Activated CD8-positive, alpha-beta memory T cell treated with anti-CD3 and anti-CD28 coated beads for 4 hours (primary cell): ENCODE data around the gene SYNE1.

Experiments
- DNase-seq, 2 donors: peaks; one replicate each; pipeline ENCODE4 v3.0.0-alpha.2; 2020; ENCODE audit warnings: low read depth in 2 of 2

The SYNE1 gene

GRCh38 chr6:152273638-152274037 lies 363.5 kb downstream of the SYNE1 start:
- no peak for DNase-seq

DNA sequence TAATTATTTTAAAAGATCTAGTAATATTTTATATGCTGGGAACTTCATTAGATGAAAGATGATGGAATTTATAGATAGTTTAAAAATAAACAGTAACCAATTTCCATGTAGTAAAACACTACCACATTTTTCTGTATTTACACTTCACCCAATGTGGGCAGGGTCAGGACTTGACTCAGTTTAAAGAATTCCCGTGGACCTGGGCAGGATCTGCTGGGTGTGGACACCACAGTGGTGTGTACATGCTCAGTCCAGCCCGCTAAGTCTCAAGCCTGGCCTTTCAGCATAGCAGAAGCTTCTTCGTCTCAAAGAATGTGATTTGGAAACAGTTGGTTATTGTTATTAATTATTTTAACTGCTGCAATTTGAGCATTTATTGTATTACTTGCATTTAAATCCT lies 364.2 kb downstream of the SYNE1 start:
- no peak for DNase-seq

DNA sequence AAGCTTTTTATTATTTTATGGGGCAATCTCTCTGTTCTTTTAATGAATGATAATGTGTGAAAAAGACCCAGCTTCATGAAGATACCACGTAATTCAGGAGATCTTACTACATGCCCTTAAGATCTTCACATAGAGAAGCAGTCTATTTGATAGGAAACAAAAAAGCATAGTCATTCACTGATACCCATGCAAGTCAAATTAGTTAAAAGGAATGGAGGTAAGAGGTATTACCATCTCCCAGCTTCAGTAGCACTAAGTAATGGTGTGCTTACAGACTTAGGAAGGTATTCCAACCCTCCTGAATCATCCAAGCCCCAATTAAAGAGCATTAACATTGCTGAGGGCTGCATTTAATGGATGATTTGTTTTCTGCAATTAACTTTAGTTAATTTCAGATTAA lies 364.7 kb downstream of the SYNE1 start:
- DNase-seq, result no peak

DNA sequence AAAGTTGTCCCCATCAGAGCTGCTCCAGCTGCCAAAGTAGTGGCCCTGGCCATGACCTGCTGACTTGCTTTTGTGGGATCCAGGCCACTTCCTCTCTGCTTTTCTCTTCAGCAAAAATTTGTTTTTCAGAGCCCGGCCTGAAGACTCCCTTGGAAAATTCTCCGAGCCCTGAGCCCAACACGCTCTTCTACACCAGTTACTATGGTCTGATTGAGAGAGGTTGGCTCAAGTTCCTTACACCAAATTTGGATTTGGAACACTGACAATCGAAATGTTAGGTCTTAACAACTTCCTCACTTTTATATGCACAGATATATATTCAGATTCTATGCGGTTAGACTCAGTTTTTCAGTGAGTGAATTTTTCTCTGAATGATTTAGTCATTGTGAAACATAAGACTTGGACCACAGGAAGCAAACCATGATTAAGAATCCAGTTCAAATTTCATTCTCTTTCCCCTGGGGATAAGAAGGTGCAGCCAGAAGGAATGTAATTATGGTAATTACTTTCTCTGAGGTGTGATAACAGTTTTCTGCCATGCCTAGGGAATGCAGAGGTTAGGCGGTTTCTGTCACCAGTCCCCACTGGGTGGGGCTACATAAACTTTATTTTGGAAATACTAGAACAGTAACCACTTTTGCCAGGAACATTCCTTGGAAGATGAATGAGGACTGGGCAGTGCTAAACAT lies 365.2 kb downstream of the SYNE1 start:
- DNase-seq, result no peak

DNA sequence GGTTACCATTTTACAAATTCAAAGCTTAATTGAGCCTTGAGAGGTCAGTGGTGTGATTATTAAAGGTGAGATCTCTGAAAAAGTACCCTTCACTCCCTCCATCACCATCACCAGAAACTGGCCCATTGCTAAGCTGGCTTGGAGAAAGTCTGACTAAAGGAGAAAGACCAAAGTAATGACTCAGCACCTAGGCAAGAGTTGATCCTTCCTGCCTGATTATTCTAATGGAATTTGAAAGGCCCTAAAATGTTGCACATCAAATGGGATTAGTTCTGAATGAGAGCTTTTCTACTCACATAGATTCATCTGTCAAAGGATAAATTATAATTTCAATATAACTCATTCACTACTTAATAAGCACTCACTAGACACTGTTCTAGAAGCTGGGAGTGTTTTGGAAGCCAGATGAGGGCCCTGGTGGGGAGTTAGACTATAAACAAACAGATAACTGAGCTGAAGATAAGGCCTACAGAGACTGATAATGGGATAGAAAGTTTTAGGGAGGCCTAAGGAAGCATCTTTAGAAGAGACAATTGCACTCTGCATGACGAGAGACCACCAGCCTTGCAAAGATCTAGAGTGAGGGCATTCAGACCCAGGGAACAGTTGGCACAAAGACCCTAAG lies 366.7 kb downstream of the SYNE1 start:
- no peak for DNase-seq

- no peak for DNase-seq
These were observed 368.2 kb downstream of the SYNE1 start for GRCh38 chr6:152268846-152269442.

- no peak for DNase-seq
These were observed 369.0 kb downstream of the SYNE1 start for GRCh38 chr6:152267967-152268845.

GRCh38 chr6:152265651-152266050 lies 371.5 kb downstream of the SYNE1 start:
- DNase-seq, result no peak

- no peak for DNase-seq
These were observed 373.6 kb downstream of the SYNE1 start for GRCh38 chr6:152263582-152263981.

GRCh38 chr6:152261179-152261578 lies 376.0 kb downstream of the SYNE1 start:
- DNase-seq, result no peak

DNA sequence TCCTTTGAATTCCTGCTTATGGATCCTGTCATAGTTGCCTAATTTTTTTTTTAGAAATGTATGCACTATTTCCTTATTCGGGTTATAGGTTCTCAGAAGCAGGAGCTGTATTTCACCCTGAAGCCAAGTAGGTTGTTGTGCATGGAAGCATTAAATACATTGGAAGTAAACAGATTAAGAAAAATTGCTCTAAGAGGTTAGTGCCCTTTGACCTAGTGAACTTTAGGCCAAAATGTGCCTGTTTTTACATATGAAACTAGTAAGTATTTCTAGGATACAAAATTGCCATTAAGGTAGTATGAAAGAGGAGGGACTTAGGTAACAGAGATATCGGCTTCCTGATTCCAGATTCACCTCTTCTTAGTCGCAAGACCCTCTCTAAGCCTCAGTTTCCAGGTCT lies 377.9 kb downstream of the SYNE1 start:
- DNase-seq, result no peak

DNA sequence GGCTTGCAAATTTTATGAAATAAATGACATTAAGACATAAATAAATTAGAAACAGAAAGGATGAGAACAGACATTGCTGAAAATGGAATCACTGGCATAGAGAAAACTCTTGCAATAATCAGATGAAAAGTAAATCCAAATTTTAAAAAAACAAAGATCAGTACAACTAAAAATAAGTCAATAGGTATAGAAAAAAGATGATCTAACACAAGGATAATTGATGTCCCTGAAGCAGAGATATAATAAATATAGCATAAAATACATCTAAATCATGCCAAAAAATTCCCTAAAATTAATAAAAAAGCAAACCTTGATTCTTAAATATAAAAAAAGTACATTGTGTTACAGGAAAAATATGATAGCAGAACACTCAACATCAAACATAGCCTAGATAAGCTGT lies 379.6 kb downstream of the SYNE1 start:
- DNase-seq, result no peak

DNA sequence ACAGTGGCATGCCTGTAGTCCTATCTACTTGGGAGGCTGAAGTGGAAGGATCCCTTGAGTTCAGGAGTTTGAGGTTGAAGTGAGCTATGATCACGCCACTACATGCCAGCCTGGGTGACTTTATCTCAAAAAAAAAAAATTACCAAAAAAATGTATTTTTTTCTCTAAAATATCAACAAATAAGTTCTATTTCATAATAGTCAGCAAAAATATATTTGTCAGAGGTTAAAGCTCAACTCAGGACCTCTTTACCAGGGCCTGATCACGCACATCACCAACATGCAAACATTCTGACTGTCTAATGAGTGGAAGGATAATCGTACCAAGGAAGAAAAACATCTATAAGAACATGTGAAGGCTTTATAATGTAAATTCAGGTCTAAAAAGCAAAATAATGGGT lies 387.0 kb downstream of the SYNE1 start:
- DNase-seq, result no peak

- no peak for DNase-seq
These were observed 388.2 kb downstream of the SYNE1 start for GRCh38 chr6:152248980-152249379.

- no peak for DNase-seq
These were observed 390.4 kb downstream of the SYNE1 start for GRCh38 chr6:152246554-152247337.

- DNase-seq, result no peak
These were observed 392.0 kb downstream of the SYNE1 start for GRCh38 chr6:152244998-152245630.

DNA sequence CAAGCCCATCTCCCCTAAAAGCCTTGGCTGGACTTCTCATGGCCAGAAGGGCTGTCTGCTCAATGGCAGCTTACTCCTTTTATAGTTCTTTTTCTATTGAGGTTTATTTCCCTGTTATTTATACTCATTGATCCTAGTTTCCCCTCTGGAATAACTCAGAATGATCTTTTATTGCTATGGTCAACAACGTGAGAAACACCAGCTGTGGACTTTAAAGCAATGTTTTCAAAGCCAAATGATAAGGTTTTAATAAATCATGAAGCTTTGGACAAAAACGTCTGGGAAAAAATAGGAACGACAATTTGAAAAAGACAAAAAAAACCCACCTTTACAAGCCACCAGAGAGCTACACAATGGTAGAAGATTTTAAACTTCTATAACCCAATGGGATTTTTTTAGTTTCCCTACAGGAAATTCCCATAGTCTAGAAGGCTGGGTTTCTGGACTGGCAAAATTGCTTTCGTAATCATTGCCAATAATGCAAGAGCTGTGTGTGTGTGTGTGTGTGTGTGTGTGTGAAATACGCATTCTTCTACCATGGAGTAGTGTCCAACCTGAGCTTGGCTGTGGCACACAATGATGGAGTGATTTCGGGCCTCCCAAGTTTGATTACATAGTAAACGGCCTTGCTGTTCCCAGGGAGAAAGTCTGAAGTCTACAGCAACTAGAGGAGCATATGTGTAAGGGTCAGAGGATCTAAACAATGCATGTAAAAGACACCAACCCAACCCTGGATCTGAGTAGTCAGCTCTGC lies 396.0 kb downstream of the SYNE1 start:
- no peak for DNase-seq

- DNase-seq, result no peak
These were observed 396.7 kb downstream of the SYNE1 start for GRCh38 chr6:152240436-152240835.

GRCh38 chr6:152236370-152237097 lies 400.6 kb downstream of the SYNE1 start:
- DNase-seq, result no peak
